GM19238 (cell line): ENCODE measurements around the gene SYTL3.
"Not testable (repeated sequence)": the region's sequence is repeated elsewhere in the genome, so short reads cannot be mapped to it uniquely, and the experiment has no call there.

Experiments
- DNase-seq: peaks from one replicate; pipeline ENCODE4 v3.0.0; 2011; ENCODE audit warnings: low spot score; ENCODE audit not compliant: insufficient read length

SYTL3 gene

GRCh38 chr6:158792505-158792904 lies 142.7 kb downstream of the SYTL3 start:
- not testable (repeated sequence) for DNase-seq

GRCh38 chr6:158793432-158793831 lies 143.6 kb downstream of the SYTL3 start:
- DNase-seq: peak; percentile 19

GRCh38 chr6:158795516-158795915 lies 145.7 kb downstream of the SYTL3 start:
- no peak for DNase-seq

- no peak for DNase-seq
Measured at GRCh38 chr6:158796353-158796752, 146.5 kb downstream of the SYTL3 start.

GRCh38 chr6:158797331-158798310 lies 147.8 kb downstream of the SYTL3 start:
- no peak for DNase-seq

GRCh38 chr6:158798311-158798710 lies 148.5 kb downstream of the SYTL3 start:
- DNase-seq: no peak

- DNase-seq: no peak
Measured at GRCh38 chr6:158799051-158799792, 149.4 kb downstream of the SYTL3 start.

- no peak for DNase-seq
Measured at GRCh38 chr6:158801655-158802294, 151.9 kb downstream of the SYTL3 start.

GRCh38 chr6:158803733-158804143 lies 153.9 kb downstream of the SYTL3 start:
- peak; percentile 52 for DNase-seq

- no peak for DNase-seq
Measured at GRCh38 chr6:158804207-158804606, 154.4 kb downstream of the SYTL3 start.

GRCh38 chr6:158805698-158806377 lies 156.0 kb downstream of the SYTL3 start:
- DNase-seq: no peak

GRCh38 chr6:158807515-158808441 lies 157.9 kb downstream of the SYTL3 start:
- no peak for DNase-seq

- DNase-seq: no peak
Measured at GRCh38 chr6:158808442-158808833, 158.6 kb downstream of the SYTL3 start.

GRCh38 chr6:158808941-158809678 lies 159.3 kb downstream of the SYTL3 start:
- no peak for DNase-seq

GRCh38 chr6:158810155-158811095 lies 160.6 kb downstream of the SYTL3 start:
- DNase-seq: no peak

GRCh38 chr6:158812611-158813010 lies 162.8 kb downstream of the SYTL3 start:
- DNase-seq: no peak

GRCh38 chr6:158813032-158813431 lies 163.2 kb downstream of the SYTL3 start:
- DNase-seq: no peak
